Activated T-cell treated with anti-CD3 and anti-CD28 coated beads, Interleukin-2, amount 50 U/mL, for 4 hours (primary cell): ENCODE data around the gene PARVA. TPM values are rescaled to one million over a fixed set of nuclear protein-coding genes. Genes with fewer than 3 reads are reported as not detected.
"Not testable (repeated sequence)": the region's sequence is repeated elsewhere in the genome, so short reads cannot be mapped to it uniquely, and the experiment has no call there.

Source experiments
- ATAC-seq, 2 donors: fragments of 200-7000 bp; cut with Tn5 transposase; one replicate each; pipeline ENCODE4 v1.10.0; 2021
- DNase-seq: peaks from one replicate; pipeline ENCODE4 v3.0.0-alpha.2; 2020
- H3K27me3 Mint-ChIP-seq: one replicate; pipeline ENCODE4 v1.8.0; 2021; ENCODE audit warnings: low read depth, mixed read lengths
- H3K36me3 Mint-ChIP-seq: one replicate; pipeline ENCODE4 v1.8.0; 2022; ENCODE audit warnings: mixed read lengths; ENCODE audit not compliant: insufficient read depth
- H3K4me1 Mint-ChIP-seq: one replicate; pipeline ENCODE4 v1.8.0; 2021; ENCODE audit warnings: low read depth, mixed read lengths
- H3K4me3 Mint-ChIP-seq: one replicate; pipeline ENCODE4 v1.8.0; 2021; ENCODE audit warnings: mild to moderate bottlenecking, moderate library complexity, mixed read lengths
- H3K9me3 Mint-ChIP-seq: one replicate; pipeline ENCODE4 v1.8.0; 2021; ENCODE audit warnings: mixed read lengths
- total RNA-seq, 3 donors: library from RNA; stranded (reverse); gene quantifications; one replicate each; pipeline ENCODE4 v1.2.1, GENCODE V29; 2021

PARVA gene
- total RNA-seq, 3 donors from 2014 or later: 0.11 to 0.76 (median 0.15) TPM

DNA sequence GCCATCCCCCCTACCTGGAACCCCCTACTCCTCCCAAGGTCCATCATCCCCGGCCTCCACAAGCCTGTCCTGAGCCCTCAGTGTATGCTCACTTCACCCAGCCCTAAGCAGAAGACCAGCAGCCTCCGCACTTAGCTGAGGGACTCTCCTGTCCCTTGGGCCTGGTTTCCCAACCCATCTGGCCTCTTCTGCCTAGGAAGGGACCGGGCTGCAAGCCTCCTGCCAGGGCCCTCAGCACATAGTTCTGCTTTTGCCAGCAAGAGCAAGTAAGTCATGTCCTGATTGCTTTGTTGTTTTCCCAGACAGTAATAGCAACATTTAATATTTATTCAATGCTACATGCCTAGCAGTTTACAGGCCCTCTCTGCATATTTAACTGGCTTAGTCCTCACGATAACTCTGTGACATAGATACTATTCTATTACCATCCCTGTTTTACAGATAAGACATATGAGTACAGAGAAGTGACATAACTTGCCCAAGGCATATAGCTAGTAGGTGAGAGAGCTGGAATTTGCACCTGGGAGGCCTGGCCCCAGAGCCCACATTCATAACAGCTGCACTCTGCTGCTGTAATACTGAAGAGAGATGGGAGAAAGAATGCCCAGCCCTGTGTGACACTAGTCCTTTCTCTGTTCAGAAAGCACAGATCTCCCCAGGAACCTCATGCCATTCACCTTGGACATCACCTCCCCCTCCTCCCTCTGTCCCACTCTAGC lies 139.2 kb downstream of the PARVA start:
- no peak for ATAC-seq
- no peak for DNase-seq
- Mint-ChIP-seq H3K36me3 (no peaks in the 10 kb centered on the region), H3K4me1 (no peaks in the 10 kb centered on the region), H3K4me3 (no peak overlapping the region), H3K27me3 (no peaks in the 10 kb centered on the region), H3K9me3 (no peaks in the 10 kb centered on the region)

DNA sequence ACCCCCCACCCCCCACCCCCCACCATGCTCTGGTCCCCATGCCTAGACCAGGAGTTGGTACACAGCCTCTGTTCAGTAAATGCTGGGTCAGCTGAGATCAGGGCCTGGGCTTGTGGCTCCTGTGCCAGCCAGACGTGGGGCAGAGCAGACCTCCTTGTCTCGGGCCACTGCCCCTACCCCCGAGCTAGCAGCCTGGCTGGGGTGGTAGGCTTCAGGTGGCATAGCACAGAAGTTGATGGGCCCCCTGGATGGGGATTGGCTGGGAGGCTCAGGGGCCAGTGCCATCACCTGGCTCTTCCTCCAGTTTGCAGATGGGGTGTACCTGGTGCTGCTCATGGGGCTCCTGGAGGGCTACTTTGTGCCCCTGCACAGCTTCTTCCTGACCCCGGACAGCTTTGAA lies 139.9 kb downstream of the PARVA start:
- no peaks in the 10 kb centered on the region for H3K36me3 Mint-ChIP-seq
- H3K27me3 Mint-ChIP-seq: no peaks in the 10 kb centered on the region
- no peaks in the 10 kb centered on the region for H3K9me3 Mint-ChIP-seq
- no peaks in the 10 kb centered on the region for H3K4me1 Mint-ChIP-seq
- no peak overlapping the region for H3K4me3 Mint-ChIP-seq
- ATAC-seq (peak in 1 of 2 donors; percentile 21), DNase-seq (no peak)

DNA sequence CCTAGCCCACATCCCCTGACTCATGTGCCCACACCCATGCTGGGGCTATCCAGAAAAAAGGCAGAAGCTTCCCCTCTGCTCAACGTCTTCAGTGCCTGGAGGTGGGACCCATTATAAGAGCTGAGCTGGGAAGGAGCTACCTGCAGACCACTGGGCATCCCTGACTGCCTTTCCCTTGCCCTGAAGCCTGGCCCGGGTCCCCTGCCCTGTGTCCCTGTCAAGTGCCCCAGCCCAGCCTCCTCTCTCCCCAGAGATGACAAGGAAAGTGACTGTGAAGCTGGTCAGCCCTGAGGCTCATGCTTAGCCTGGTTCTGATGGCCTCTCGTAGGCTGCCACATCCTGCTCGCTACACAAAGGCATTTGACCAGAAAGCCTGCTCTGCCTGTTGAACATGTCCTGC lies 140.4 kb downstream of the PARVA start:
- no peak for ATAC-seq
- H3K36me3 Mint-ChIP-seq: no peaks in the 10 kb centered on the region
- no peaks in the 10 kb centered on the region for H3K27me3 Mint-ChIP-seq

DNA sequence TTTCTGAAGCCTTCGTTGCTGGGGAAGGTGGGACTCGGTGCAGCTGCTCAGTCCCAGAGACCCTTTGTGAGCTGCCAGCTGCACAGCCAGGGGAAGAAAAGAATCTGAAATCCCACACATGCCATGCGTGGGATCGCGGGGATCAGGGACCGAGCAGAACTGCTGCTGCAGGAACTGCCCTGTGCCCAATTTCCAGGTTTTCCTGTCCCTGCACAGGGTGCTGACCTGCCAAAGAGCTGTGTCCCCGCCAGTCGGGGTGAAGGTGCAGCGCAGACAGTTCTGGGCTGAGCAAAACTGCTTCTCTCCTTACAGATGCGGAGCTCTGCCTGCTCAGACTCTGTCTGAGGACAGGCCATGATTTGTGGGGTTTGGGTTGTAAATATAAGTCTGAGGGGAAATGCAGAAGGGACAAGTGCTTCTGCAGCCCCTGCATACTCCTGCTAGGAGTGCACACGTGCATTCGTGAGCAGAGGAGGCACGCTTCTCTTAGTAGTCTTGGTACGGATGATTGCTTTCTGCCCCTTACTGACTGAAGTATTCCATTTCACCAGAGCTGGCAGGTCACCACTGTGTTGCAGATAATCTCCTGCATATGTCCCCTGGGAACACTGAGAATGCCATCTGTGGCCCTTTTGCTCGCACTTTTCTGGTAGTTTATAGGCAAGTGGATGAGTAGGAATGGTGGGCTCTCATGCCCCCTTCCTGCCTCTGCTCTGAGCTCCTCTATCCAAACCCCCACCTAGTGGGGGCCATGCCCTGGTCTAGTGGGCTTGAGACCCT lies 141.4 kb downstream of the PARVA start:
- H3K4me3 Mint-ChIP-seq: no peak overlapping the region
- no peaks in the 10 kb centered on the region for H3K9me3 Mint-ChIP-seq

More for the DNA sequence above, 140.4 kb downstream of the PARVA start:
- H3K9me3 Mint-ChIP-seq: no peaks in the 10 kb centered on the region
- no peaks in the 10 kb centered on the region for H3K4me1 Mint-ChIP-seq
- no peak for DNase-seq
- no peak overlapping the region for H3K4me3 Mint-ChIP-seq

DNA sequence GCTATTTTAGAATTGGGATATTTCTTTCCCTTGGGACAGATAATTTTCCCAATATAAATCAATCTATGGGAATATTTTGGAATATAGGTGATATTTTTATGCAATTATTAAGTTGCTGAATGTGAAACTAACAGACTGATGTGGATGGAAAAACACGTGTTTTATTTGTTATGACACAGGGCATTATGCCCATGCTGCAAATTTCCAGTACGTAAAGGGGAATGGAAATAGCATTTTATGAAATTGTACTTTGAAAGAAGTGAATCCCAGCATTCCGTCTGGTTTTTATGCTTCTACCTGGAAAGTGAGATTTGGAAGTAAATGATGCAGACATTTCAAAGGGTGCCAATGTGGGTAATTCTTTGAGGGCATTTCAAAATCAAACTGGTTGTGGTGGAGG lies 142.7 kb downstream of the PARVA start:
- ATAC-seq (no peak), DNase-seq (no peak)
- H3K27me3 Mint-ChIP-seq: no peaks in the 10 kb centered on the region
- no peak overlapping the region for H3K4me3 Mint-ChIP-seq
- H3K36me3 Mint-ChIP-seq: no peaks in the 10 kb centered on the region
- H3K4me1 Mint-ChIP-seq: no peaks in the 10 kb centered on the region
- no peaks in the 10 kb centered on the region for H3K9me3 Mint-ChIP-seq

More for the DNA sequence above, 141.4 kb downstream of the PARVA start:
- no peak for ATAC-seq
- Mint-ChIP-seq H3K36me3 (no peaks in the 10 kb centered on the region), H3K27me3 (no peaks in the 10 kb centered on the region), H3K4me1 (no peaks in the 10 kb centered on the region)
- no peak for DNase-seq

DNA sequence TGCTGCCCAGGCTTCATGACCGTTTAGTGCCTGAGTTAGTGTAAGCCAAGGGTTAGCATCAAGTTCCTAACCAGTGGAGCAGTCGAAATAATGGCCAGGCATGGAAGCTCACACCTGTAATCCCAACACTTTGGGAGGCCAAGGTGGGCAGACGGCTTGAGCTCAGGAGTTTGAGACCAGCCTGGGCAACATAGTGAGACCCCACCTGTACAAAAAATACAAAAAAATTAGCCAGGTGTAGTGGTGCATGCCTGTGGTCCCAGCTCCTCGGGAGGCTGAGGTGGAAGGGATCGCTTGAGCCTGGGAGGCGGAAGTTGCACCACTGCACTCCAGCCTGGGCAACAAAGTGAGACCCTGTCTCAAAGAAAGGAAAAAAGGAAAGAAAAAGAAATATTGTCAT lies 143.2 kb downstream of the PARVA start:
- not testable (repeated sequence) for H3K36me3 Mint-ChIP-seq, H3K4me3 Mint-ChIP-seq, H3K27me3 Mint-ChIP-seq, H3K9me3 Mint-ChIP-seq, H3K4me1 Mint-ChIP-seq, DNase-seq, ATAC-seq

DNA sequence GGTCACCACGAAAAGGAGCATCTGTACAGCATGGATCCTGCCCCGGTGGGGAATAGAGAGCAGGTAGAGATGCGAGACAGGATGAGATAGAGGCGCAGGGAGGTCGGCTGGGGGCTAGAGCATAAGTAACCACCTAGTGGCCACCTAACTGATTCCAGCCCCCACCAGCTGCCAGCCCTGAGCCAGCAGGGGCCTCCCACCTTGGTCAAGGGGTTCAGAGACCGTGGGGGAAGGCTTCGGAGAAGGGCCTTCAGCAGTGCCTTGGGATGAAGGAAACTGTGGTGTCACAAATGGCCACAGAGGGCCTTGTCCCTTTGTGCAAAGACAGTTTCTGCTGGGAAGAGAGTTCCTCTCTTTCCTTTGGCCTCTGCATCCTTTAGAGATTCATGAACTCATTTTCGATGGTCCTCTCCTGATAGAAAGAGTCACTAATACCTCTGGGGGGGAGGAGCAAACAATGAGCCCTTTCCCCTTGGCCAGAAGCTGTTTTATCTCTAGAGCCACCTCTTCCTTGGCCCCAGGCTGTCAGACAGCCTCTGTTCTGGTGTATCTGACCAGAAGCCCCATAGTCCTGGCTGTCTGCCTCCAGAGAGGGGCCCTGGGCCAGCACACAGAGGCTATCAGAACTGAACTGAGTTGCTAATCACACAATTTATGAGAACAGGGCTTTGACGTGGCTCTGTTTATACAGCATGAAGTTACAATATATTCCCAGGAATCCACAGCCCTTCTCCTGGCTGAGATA lies 146.0 kb downstream of the PARVA start:
- H3K9me3 Mint-ChIP-seq: no peaks in the 10 kb centered on the region
- H3K36me3 Mint-ChIP-seq: no peaks in the 10 kb centered on the region
- H3K4me3 Mint-ChIP-seq: no peak overlapping the region
- no peaks in the 10 kb centered on the region for H3K27me3 Mint-ChIP-seq
- no peak for DNase-seq
- ATAC-seq: no peak
- H3K4me1 Mint-ChIP-seq: no peaks in the 10 kb centered on the region

DNA sequence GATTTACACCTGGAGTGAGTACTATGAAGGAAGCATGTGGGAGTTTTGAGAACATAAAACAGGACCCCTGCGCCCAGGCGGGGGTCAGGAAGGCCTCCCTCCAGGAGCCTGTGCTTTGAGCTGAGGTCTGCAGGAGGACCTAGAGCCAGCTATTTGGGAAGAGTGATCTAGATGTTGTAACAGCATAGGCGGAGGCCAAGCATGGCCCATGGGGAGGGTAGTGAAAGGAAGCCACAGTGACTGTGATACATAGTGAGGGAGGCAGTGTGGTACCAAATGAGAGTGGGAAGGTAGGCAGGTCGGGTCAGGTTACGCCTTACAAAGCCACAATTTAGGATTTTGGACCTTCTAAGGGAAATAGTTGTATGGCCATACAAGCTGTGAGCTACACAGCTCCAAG lies 147.5 kb downstream of the PARVA start:
- Mint-ChIP-seq H3K27me3 (no peaks in the 10 kb centered on the region), H3K4me3 (no peak overlapping the region), H3K9me3 (no peaks in the 10 kb centered on the region), H3K36me3 (no peaks in the 10 kb centered on the region), H3K4me1 (no peaks in the 10 kb centered on the region)
- no peak for ATAC-seq
- DNase-seq: no peak

DNA sequence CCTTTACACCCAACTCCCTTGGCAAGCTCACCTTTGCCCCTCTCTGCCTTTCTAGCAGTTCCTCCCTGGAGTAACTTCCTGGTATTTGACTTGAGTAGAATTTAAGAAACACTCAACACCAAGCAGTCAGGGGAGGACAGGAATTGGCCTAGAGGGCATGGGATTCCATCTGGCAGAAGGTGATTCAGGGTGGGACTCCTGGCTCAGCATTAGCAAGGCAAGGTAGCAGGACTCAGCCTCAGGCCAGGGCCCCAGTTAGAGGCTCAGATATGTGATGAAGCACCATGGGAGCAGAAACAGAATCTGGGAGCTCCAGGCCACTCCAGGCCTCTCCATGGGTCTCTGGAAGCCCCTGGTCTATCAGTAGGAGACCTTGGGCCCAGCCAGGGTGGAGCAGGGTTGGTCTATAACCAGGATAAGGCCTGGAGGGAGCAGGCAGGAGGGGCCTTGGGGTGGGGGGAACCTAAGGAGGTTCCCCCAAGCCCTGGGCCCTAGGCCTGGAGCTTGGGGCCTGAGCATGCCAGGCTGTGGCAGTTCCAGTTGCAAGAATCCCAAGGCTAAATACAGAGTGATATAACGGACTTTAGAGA lies 148.2 kb downstream of the PARVA start:
- Mint-ChIP-seq H3K9me3 (no peaks in the 10 kb centered on the region), H3K27me3 (no peaks in the 10 kb centered on the region), H3K4me1 (no peaks in the 10 kb centered on the region), H3K36me3 (no peaks in the 10 kb centered on the region), H3K4me3 (no peak overlapping the region)
- DNase-seq (no peak), ATAC-seq (no peak)

DNA sequence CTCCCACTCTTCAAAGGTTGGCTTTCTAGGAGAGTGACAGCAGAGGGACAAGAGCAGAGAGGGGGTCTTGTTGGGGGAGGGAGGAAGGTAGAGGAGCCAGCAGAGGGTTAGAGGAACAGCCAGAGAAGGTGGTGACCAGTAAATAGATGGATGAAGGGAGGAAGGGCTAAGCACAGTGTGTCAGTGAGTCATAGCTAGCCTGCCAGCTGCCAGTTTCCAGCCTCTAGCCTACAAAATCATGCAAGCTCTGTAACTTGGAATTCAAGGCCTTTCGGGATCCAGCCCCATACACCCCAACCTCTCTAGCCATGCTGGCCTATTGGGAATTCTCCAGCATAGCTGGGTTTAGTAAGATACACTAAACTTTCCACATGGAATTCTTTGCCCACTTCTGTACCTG lies 149.4 kb downstream of the PARVA start:
- Mint-ChIP-seq H3K4me1 (no peaks in the 10 kb centered on the region), H3K4me3 (no peak overlapping the region), H3K9me3 (no peaks in the 10 kb centered on the region), H3K27me3 (no peaks in the 10 kb centered on the region), H3K36me3 (no peaks in the 10 kb centered on the region)
- ATAC-seq (no peak), DNase-seq (no peak)

DNA sequence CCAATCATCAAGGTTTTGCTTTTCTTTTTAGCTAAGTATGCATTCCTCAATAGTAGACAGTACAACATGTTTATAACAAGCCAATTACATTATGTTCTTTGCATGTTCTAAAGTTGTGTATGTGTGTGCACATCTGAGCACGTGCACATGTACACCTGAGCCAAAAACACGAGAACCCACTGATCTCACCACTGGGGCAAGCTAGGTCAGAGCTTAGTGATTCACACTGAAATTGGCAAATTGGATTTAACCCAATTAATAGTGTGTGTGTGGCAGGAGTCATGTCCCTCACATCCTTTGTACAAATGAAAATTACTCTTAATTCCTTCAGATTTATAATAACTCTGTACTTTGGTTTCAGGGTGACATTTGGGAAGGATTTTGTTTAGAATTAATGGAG lies 151.1 kb downstream of the PARVA start:
- H3K36me3 Mint-ChIP-seq: no peaks in the 10 kb centered on the region
- no peaks in the 10 kb centered on the region for H3K4me1 Mint-ChIP-seq
- DNase-seq (no peak), ATAC-seq (no peak)
- H3K9me3 Mint-ChIP-seq: no peaks in the 10 kb centered on the region
- no peak overlapping the region for H3K4me3 Mint-ChIP-seq
- H3K27me3 Mint-ChIP-seq: no peaks in the 10 kb centered on the region

DNA sequence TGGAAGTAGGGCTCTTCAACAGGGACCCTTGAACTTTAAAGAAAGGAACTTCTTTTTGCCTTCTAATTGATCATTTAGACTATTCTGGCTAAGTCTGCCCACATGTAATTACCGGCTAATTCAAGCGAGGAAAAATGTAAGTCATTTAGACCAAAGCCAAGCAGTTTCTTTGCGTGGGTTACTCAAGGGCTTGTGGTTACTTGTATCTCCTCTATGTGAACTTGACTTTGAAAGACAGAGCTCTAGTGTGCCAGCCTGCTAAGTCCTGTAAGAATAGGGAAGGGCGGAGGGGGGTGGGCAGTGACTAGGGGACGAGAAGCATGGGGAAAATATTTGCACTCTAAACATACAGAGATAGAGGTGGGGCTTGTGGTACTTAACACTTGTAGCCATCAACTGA lies 151.7 kb downstream of the PARVA start:
- no peak for DNase-seq
- no peaks in the 10 kb centered on the region for H3K36me3 Mint-ChIP-seq
- H3K27me3 Mint-ChIP-seq: no peaks in the 10 kb centered on the region
- H3K4me1 Mint-ChIP-seq: no peaks in the 10 kb centered on the region
- H3K4me3 Mint-ChIP-seq: no peak overlapping the region
- no peak for ATAC-seq
- no peaks in the 10 kb centered on the region for H3K9me3 Mint-ChIP-seq

DNA sequence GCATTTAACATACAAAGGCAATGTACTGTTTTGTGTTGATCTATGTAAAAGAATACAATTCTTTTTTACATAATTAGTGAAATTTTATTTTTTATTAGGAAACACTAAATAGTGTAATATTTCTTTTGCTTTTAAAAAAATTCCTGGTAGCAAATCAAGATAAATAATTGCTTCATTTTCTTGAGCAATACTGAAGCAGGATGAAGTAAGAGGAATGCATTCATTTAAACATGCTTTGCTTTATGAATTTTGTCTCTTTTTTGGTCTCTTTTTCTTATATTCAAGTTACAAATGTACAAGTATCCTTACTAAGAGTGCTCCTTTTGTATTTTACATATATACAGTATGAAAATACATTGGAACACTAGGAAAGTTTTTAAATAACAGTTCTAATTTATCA lies 152.4 kb downstream of the PARVA start:
- ATAC-seq: no peak
- no peak for DNase-seq
- Mint-ChIP-seq H3K9me3 (no peaks in the 10 kb centered on the region), H3K36me3 (no peaks in the 10 kb centered on the region), H3K4me3 (no peak overlapping the region), H3K4me1 (no peaks in the 10 kb centered on the region), H3K27me3 (no peaks in the 10 kb centered on the region)

DNA sequence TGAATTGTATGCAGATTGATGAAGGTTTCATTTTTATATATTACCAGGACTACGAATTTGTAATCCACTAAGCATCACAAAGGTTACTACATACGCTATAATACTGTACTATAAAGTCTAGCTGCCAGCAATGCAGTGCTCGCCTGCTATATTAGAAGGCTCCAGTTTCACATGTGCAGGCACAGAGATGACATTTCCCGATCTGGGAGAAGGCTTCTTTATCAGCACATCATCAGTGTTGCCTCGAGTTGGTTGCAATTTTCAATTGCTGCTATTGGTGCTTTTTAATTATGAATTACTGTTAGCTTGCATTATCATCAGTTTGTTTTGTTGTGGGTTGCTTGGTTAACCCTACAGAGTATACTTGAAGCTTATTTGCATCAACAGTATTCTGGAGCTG lies 153.6 kb downstream of the PARVA start:
- Mint-ChIP-seq H3K4me3 (no peak overlapping the region), H3K36me3 (no peaks in the 10 kb centered on the region), H3K9me3 (no peaks in the 10 kb centered on the region), H3K27me3 (no peaks in the 10 kb centered on the region), H3K4me1 (no peaks in the 10 kb centered on the region)
- DNase-seq (no peak), ATAC-seq (no peak)
